Stimulated activated CD4-positive, alpha-beta T cell treated with anti-CD3 and anti-CD28 coated beads, Interleukin-1b, Interleukin-23, amount 100 ng/mL, for 24 hours (primary cell): ENCODE measurements around the gene GPSM1.

Experiments
- DNase-seq, 4 experiments: peaks; one replicate each; pipeline ENCODE4 v3.0.0-alpha.2; 2020; ENCODE audit warnings: low read depth in 4 of 4, low spot score in 1 of 4

GPSM1 gene

DNA sequence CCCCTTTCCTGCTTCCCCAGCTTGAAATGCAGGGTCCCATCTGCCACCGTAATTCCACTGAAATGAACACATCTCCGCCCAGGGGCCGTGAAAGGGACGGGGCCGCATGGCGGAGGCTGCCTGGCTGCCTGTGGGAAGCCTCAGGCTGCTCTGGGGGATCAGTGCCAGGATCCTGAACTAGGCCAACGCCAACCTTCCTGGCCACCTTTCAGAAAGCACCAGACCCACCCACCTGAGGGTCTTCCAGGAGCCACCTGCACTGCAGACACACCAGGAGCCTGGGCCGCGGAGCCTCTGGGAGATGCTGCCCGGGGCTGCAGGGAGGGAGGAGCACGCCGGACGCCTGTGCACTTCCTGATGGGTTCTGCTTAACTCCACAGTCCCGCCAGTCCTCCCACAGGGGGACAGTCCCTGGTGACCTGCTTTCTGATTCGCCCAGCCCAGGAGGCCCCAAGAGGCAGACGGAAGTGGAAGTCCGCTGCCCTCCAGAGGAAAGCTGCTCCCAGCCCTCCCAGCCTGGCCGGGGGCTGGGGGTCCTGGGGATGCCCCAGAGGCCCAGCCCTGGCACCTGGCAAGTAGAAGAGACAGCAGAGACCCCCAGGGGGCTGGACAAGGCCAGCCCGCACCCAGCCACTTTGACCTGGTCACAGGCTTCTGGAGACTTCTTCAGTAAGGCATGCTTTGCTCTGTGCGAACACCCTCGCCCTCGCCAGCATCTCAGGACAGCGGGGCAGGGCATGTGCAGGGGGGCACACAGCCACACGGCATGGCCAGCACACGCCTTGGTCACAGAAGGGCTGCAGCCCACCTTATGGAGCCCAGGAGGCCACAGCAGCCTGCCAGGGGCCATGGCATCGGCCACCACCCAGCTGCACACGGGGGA, 46.2 kb downstream of the GPSM1 start, which contains the start of gene CARD9:
Gene CARD9, minus strand, starts transcription at position 370 of the 883 bp plus-strand sequence. CDS start 1,591 bp downstream, outside the sequence.
- no peak for DNase-seq

DNA sequence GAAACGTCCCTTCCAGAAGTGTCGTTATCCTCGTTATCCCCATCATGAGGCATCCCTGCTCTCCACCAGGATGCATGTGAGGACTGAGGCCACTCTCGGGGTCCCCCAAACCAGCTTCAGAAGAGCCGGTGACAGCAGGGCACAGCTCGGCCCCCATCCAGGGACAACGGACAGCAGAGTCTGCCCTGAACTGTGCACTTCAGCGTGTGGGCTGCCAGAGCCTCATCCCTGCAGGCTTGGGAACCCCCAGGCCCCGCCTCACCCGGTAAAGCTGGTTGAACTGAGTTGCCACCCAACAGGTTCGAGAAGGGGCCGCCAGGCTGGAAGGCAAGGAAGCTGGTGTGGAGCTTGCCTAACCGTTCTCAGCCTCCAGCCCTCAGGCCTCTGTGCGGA, 46.8 kb downstream of the GPSM1 start:
- DNase-seq: no peak

DNA sequence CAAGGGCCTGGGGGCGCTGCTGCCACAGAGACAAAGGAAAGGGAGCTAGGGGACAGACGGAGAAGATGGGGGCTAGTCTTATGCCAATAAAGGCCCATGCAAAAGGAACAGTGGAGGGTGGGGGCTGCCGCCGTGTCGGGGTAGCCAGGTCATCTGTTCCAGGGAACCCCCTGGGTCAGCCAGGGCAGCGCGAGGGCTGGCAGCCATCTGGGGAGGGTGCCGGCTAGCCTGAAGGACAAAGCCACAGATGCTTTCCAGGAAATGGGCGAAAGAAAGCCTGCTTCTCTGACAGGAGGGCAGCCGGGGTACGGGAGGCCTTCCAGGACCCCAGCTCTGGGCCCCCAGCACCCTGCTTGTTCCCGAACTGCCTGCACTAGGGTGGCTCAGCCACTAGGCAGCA, 47.8 kb downstream of the GPSM1 start:
- no peak for DNase-seq

DNA sequence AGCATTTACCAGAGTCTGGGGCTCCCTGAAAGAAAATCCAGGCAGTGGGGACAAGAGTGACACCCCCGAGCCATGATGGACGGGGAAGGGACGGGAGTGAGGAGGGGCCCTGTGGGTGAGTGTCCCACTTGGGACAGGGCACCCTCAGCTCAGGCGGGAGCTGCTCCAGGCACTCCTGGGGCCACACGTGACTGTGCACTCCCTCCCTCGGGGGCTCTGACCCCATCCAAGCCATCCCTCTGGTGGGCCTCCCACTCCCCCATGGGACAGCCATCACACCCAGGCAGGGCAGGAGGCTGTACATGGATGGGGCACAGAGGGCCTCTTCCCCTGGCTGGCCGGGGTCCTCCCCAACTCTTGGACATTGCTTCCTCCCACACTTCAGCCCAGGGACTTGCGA, 49.1 kb downstream of the GPSM1 start:
- DNase-seq: no peak

DNA sequence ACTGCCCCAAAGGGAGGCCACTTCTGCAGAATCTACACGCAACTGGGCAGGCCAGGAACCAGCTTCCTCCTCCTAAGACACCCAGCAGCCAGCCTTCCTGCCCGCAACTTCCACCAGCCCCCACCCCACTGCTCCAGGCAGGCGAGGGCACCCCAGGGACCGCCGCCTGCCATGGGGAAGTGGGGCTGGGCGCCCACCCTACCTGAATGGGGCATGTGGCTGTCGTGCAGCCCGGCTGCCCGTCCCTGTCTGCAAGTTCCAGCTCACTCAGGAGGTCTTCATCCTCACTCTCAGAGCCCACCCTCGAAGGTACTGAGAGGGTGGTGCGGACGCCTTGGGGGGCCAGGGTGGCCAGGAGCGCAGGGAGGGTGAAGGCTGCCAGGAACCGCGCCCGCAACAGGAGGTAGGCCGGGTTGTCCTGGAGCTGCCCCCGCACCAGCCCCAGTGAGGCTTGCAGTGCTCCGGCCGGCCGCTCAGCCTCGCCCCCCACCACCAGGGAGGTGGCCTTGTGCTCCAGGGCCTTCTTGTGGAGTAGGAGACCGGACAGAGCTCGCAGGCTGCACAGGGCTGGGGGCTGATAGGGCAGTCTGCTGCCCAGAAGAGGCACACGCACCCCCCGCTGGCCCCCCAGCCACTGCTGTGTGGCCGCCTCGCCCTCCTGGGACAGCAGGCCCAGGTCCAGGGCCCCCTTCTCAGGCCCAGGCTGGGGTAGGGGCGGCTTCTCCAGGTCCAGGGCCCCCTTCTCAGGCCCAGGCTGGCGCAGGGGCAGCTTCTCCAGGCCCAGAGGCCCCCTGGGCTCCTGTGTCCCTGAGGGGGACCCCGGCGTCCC, 50.2 kb downstream of the GPSM1 start:
- no peak for DNase-seq

DNA sequence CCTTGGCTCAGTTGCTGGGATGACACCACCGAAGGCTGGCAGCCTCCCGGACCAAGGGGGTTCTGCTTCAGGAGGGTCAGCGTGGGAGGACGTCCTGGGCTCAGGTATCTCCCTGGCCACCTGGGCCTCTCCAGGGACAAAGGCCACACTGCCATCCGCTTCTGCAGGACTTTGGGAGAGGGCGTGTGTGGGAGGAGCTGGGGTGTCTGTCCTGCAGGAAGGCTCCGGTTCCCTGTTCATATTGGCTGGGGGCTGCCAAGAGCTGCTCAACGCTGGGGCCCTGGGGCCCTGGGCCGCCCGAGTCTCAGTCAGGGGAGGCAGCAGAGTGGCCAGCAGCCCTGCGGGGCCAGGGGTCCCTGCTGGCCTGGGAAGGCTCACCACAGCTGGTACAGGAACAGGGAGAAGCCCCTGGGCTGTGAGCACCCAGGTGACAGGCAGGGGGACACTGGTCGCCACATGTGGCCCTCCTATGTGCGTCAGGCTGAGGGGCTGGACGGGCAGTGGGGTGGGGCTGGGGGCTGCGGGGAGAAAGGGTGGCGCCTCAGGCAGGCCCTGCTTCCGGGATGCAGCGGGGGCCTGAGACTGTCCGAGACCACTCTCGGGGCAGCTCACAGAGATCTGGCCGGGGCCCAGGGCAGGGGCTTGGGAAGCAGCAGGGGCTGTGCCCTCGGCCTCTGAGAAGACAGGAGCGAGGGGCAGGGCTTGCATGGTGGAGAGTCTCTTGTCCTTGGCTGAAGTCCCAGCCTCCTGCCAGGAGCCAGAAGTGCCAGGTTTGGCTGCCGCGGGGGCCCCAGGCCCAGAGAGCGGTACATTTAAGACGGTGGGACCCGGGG, 51.0 kb downstream of the GPSM1 start:
- no peak for DNase-seq

DNA sequence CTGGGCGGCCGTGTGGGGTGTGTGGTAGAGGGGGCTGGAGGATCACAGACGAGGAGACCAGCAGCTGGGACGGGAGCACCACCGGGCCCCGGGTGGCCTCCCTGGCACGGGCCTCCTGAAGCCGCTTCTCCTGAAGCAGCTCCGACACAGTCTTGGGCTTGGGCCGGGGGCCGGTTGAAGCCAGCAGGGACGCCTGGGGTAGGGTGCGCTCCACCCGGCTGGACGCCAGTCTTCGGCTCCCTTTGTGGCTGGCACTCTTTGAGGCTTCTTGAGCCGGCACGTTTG, 51.6 kb downstream of the GPSM1 start:
- DNase-seq: no peak

DNA sequence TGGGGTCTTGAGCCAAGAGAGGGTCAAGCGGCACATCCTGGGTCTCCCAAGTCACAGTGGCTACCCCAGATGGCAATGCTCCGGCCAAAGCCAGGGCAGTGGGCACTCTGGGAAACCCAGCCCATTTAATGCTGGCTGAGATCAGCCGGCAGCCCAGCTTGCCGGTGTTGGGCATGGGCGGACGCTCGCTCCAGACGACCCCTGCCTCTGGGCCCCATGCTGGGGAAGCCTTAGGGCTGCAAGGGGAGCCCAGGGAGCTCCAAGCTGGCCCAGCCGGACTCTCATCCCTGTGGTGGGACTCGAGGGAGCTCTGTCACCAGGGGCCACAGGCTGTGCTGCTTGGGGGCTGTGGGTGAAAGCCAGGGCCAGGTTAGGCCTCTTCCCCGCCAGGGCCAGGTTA, 52.1 kb downstream of the GPSM1 start:
- no peak for DNase-seq

DNA sequence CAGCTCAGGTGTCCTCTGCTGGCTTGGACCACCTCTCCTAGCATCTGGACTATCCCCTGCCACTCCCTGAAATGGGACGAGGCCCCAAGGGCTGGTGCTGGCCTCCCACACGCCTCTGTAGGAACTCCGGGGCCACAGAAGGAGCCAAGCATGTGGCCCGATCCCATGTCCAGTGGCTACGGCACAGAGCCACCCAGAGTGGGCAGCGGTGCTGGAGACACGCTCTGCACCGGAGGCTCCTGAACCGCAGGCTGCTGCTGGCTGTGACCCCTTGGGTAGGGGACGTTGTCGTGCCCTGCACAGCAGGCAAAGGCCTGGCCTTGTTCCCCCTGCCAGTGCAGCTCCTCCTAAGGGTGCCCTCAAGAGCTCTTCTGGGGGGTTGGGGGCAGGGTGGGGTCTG, 52.6 kb downstream of the GPSM1 start:
- DNase-seq: no peak

DNA sequence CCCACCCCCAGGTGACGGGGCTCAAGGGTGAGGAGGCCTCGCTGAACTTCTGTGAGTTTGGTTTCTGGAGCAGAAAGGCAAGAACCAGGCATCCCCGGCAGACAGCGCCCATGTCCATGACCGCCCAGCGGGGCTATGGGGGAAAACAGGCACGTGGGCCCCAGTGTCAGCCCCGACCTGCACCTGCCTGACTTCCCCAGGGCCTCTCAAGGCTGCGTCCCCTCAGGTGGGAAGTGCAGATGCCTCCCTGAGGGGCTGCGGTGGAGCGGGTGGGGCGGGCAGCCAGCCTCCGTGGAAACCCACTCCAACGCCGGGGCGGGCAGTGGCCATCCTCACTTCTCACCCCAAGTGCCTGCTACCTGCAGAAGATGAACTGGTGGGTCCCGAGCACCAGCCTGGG, 53.0 kb downstream of the GPSM1 start:
- no peak for DNase-seq

DNA sequence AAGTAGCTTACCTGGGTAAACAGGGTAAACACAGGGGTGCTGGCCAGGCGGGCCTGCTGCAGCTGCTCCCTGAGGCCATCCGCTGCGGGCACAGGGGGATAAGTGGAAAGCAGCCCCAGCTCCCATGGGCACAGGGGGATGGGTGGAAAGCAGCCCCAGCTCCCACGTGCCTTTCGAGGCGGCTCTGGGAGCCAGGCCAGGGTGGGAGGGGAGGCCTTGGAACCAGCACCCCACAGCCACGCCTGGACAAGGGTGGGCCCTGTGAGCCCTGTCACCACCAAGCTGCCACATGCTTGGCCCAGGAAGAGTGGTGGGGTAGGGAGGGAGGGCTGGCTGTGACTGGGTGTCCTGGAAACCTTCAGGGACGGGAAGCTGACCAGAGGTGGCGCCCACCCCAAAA, 54.0 kb downstream of the GPSM1 start:
- no peak for DNase-seq

DNA sequence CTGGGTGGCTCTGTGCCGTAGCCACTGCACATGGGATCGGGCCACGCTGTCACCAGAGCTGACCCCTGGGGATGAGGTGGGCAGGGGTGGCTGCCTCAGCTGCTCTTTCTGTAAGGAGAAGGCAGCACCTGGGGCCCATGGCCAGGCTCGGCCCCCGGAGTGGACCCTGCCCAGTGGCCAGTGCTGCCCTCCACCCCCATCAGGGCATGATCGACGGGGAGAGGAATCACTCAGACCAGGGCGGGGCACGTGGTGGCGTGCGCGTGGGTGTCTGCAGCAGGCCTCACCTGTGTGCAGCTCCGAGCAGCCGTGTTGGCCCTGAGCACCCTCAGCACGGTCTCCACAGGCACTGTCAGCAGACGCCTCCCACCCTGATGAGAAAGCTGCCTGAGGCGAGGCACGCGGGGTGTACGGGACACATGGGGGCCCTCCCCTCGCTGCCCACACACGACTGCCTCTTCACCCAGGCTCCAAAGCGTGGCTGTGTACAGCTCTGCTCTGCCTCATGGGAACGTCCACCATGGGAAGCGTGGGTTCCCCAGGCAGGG, 54.7 kb downstream of the GPSM1 start:
- DNase-seq: no peak

DNA sequence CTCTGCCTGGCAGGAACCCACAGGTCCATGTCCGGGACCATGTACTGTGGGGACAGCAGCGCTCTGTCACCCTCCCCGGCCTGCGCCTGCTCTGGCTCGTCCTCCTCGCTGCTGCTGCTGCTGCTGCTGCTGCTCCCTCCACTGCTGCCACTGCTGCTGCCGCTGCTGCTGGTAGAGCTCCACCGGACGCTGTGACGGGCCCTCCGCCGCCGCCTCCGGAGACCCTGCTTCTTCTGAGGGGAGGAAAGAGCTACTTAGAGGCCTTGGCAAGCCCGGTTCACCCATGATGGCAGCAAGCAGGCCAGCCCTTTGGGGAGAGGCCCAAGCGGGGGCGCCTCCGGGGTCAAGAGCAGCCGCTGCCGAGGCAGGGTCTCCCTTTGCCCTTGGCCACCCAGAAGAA, 56.1 kb downstream of the GPSM1 start:
- no peak for DNase-seq

DNA sequence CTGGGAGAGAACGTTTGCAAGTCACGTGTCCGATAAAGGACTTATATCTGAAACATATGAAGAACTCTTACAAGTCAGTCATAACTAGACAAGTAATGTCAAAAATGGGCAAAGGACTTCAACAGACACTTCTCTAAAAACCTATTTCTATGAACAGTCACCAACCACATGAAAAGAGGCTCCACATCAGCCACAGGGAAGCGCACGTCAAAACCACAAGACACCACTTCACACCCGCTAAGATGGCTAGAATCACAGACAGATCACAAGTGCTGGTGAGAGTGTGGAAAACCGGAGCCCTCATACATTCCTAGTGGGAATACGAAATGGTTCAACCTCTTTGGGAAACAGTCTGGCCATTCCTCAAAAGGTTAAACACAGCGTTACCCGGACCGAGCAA, 57.7 kb downstream of the GPSM1 start:
- DNase-seq: no peak

DNA sequence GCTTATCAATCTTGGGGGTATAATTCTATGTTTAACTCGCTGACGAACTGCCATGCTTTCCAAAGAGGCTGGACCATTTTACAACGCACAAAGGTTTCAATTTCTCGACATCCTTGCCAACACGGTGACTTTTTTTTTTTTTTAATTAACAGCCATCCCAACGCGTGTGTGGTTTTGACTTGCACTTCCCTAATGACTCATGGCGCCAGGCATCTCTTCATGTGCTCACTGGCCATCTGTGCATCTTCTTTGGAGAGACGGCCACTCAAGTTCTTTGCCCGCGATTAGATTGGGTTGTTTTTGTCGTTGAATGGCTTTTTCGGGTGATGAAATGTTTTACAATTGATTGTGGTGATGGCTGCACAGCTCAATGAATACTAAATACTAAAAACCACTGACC, 58.7 kb downstream of the GPSM1 start:
- no peak for DNase-seq

DNA sequence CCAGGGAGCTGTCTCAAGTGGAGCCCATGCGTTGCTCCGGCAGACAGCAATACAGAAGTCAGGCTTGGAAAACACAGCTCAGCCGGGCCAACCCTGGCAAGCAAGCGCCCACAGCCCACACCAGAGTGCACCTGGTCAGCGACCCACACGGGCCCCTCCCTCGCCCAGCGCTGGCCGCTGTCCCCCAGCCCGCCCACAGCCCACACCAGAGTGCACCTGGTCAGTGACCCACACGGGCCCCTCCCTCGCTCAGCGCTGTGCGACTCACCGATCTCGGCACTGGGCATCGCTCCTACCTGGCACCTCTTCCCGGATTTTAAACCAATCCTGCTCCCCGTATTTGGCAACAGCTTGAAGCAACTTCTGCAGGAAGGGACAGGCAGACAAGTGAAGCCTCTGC, 59.9 kb downstream of the GPSM1 start:
- DNase-seq: no peak

DNA sequence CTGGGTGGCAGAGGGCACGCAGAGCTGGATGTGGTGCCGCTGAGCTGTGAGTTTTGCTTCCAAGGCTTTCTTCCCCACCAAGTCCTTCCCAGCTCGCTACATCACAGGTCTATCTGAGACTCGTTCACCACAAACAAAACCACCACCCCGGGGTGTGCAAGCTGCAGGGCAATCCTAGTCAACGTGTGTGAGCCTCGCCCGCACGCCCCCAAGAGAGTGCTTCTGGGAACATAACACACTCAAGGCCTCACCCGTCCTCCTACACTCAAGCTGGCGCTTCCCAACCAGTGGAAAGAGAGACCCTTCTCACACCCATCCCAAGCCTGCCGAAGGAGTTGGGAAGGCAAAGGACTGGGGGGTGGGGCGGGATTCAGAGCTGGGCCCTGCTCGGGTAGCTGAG, 62.1 kb downstream of the GPSM1 start:
- no peak for DNase-seq

DNA sequence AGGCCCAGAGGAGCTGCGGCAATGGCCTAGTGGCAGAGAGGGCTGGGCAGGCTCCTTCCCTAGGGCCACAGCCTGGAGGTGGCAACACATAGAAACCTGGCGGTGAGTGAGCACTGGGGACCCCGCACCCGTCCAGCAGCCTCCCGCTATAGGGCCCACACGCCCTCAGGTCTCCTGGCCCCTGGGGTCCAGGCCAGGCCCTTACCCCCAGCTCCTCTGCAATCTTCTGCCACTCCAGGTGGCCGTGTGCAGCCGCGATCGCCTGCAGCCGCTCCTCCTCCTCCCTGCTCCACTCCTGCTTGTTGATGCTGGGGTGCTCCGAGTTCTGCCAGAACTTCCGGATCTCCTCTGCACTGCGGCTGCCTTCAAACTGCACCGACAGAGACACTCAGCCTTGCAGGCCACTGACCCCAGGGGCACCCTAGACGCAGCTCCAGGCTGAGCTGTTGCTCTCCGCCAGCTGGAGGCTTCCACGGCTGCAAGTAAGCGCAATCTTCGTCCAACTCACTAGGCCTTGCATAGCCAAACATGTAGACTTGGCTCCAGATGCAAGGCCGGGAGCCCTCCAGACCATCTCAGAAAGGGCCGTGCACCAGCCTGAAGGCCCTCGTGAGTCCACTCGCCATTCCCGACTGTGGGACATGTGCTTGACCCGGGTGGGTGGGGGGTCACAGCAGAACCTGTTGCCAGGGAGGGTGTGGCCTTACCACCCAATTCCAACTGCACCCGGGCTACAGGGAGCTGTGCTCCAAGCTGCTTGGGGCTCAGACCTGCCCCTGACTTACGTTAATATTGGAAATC, 64.6 kb downstream of the GPSM1 start:
- no peak for DNase-seq

DNA sequence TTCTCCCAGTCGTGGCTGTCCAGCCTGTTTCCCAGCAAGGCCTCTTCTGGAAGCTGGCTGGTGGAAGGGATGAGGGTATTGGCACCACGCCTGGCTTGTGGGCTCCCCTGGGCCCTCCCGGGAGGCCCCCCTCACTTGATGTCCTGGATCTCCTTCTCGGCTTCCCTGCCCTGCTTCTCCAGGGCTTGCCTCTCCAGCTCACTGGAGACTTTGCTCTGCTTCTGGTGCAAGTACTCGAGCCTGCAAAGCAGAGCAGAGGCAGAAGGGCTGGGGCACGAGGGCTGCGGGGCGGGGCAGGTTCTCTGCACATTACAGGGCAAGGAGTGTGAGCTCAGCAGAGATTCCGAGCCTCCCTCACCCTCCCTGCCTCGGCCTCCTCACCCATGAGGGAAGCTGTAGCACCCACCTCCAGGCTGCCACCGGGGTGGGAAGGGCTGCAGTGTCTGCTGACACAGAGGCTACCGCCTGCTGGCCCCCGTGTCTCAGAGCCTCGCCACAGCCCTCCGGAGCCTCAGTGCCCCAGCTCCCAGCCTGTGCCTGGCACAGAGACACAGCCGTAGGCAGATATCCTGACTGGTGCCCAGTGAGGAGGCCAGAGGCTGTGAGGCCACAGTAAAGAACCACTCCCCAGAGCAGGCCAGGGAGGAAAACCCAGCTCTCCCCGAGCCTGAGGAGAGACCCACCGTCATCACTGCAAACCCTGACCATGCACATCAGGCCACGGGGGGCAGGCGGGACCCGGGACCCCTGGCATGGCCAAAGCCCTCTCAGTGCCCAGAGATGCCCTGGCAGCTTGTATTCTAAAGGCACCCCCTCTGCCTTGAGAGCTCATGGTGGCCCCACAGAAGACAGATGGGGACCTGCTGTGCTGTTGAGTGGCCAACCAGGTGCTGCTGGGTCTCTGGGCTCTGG, 65.5 kb downstream of the GPSM1 start:
- DNase-seq: no peak

DNA sequence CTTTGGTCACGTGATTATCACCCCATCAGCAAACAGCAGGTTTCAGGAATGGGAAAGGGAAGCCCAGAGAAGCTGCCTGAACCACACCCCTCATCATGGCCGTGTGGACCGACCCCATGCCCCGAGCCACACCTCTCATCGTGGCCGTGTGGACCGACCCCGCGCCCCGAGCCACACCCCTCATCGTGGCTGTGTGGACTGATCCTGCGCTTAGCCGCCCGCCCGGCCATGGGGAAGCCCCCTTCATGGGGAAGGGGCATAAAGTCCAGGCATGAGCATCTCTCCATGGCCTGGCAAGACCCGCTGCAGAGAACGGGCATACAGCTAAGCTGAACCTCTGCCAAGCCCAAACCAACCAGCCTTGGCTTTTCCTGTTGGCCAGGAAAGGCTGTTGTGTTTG, 66.2 kb downstream of the GPSM1 start:
- no peak for DNase-seq
